ENCODE results near the gene STAT2.
A peak's percentile ranks its signal among the peaks of the same experiment; 100 is the strongest.

STAT2 gene

GRCh38 chr12:56333197-56333678 lies 26.7 kb downstream of the STAT2 start:
- Histone ChIP-seq H2AFZ (ENCODE audit: low read depth) (peak overlapping the region; percentile 90), H3K4me2 (peak overlapping the region; percentile 97), H3K27ac (peak overlapping the region; percentile 78), H3K27me3 (ENCODE audit: insufficient read depth, low read depth) (no peaks in the 10 kb centered on the region), H3K36me3 (ENCODE audit: insufficient read depth) (no peaks in the 10 kb centered on the region), H3K9ac (peak overlapping the region; percentile 79), H4K20me1 (ENCODE audit: insufficient read depth) (no peaks in the 10 kb centered on the region), H3K4me3 (IDR thresholded peaks at IDR 0.05; ENCODE audit: insufficient read depth, low read depth, low read length) (peak overlapping the region; percentile 72), H3K4me1 (ENCODE audit: low read depth, poor library complexity, severe bottlenecking) (peaks cover 42% of the 10 kb centered on the region), H3K79me2 (ENCODE audit: insufficient read depth, low read depth) (0 out of 2 replicates have a peak, but pooled peaks cover 5% of the 10 kb centered on the region)
- TF ChIP-seq CTCF (conservative IDR thresholded peaks at IDR 0.05; ENCODE audit: low read depth, low read length) = no peak

GRCh38 chr12:56332512-56333196 lies 27.3 kb downstream of the STAT2 start:
- Histone ChIP-seq H2AFZ (ENCODE audit: low read depth) (peak overlapping the region; percentile 90), H3K27me3 (ENCODE audit: insufficient read depth, low read depth) (no peaks in the 10 kb centered on the region), H3K36me3 (ENCODE audit: insufficient read depth) (no peaks in the 10 kb centered on the region), H3K9ac (peak overlapping the region; percentile 79; the same call in 1 of the 2 replicates), H3K4me1 (ENCODE audit: low read depth, poor library complexity, severe bottlenecking) (peaks cover 36% of the 10 kb centered on the region), H4K20me1 (ENCODE audit: insufficient read depth) (no peaks in the 10 kb centered on the region), H3K4me3 (IDR thresholded peaks at IDR 0.05; ENCODE audit: insufficient read depth, low read depth, low read length) (no peak overlapping the region), H3K4me2 (peak overlapping the region; percentile 97), H3K27ac (peak overlapping the region; percentile 78), H3K79me2 (ENCODE audit: insufficient read depth, low read depth) (0 out of 2 replicates have a peak, but pooled peaks cover 5% of the 10 kb centered on the region)
- TF ChIP-seq CTCF (conservative IDR thresholded peaks at IDR 0.05; ENCODE audit: low read depth, low read length) = no peak

GRCh38 chr12:56330936-56331490 lies 28.9 kb downstream of the STAT2 start:
- Histone ChIP-seq H3K79me2 (ENCODE audit: insufficient read depth, low read depth) (0 out of 2 replicates have a peak, but pooled peaks cover 5% of the 10 kb centered on the region), H4K20me1 (ENCODE audit: insufficient read depth) (no peaks in the 10 kb centered on the region), H2AFZ (ENCODE audit: low read depth) (no peak overlapping the region), H3K36me3 (ENCODE audit: insufficient read depth) (no peaks in the 10 kb centered on the region), H3K9ac (no peak overlapping the region), H3K4me3 (IDR thresholded peaks at IDR 0.05; ENCODE audit: insufficient read depth, low read depth, low read length) (no peak overlapping the region), H3K27ac (no peak overlapping the region), H3K4me2 (no peak overlapping the region), H3K4me1 (ENCODE audit: low read depth, poor library complexity, severe bottlenecking) (peaks cover 22% of the 10 kb centered on the region), H3K27me3 (ENCODE audit: insufficient read depth, low read depth) (no peaks in the 10 kb centered on the region)
- TF ChIP-seq CTCF (conservative IDR thresholded peaks at IDR 0.05; ENCODE audit: low read depth, low read length) = no peak

GRCh38 chr12:56326533-56326932 lies 33.4 kb downstream of the STAT2 start:
- TF ChIP-seq CTCF (conservative IDR thresholded peaks at IDR 0.05; ENCODE audit: low read depth, low read length) = no peak
- no peaks in the 10 kb centered on the region for H4K20me1 ChIP-seq (ENCODE audit: insufficient read depth)
- H3K9ac ChIP-seq = no peak overlapping the region
- H3K4me2 ChIP-seq = no peak overlapping the region
- H3K27ac ChIP-seq = no peak overlapping the region
- no peaks in the 10 kb centered on the region for H3K27me3 ChIP-seq (ENCODE audit: insufficient read depth, low read depth)
- no peaks in the 10 kb centered on the region for H3K36me3 ChIP-seq (ENCODE audit: insufficient read depth)
- H2AFZ ChIP-seq (ENCODE audit: low read depth) = no peak overlapping the region
- no peak overlapping the region for H3K4me3 ChIP-seq (IDR thresholded peaks at IDR 0.05; ENCODE audit: insufficient read depth, low read depth, low read length)
- H3K79me2 ChIP-seq (ENCODE audit: insufficient read depth, low read depth) = no peaks in the 10 kb centered on the region
- H3K4me1 ChIP-seq (ENCODE audit: low read depth, poor library complexity, severe bottlenecking) = no peaks in the 10 kb centered on the region
